Activated CD8-positive, alpha-beta memory T cell treated with anti-CD3 and anti-CD28 coated beads for 48 hours (primary cell): ENCODE measurements around the gene PTPRE.

ENCODE experiments used
- DNase-seq, 3 experiments: peaks; one replicate each; pipeline ENCODE4 v3.0.0-alpha.2; 2020; ENCODE audit warnings: low read depth in 2 of 3, low spot score in 2 of 3

Gene PTPRE

GRCh38 chr10:127923646-127924045, 16.7 kb downstream of the PTPRE start:
- DNase-seq = no peak

GRCh38 chr10:127925471-127926207, 18.7 kb downstream of the PTPRE start:
- no peak for DNase-seq

- no peak for DNase-seq
Measured at GRCh38 chr10:127926455-127926854, 19.6 kb downstream of the PTPRE start.

GRCh38 chr10:127928021-127928806, 21.3 kb downstream of the PTPRE start:
- no peak for DNase-seq

GRCh38 chr10:127932521-127933270, 25.8 kb downstream of the PTPRE start:
- DNase-seq = no peak

GRCh38 chr10:127933271-127933670, 26.4 kb downstream of the PTPRE start:
- DNase-seq = no peak

- no peak for DNase-seq
Measured at GRCh38 chr10:127934383-127934782, 27.5 kb downstream of the PTPRE start.

GRCh38 chr10:127935071-127935561, 28.2 kb downstream of the PTPRE start:
- DNase-seq = no peak

- DNase-seq = no peak
Measured at GRCh38 chr10:127937069-127937468, 30.2 kb downstream of the PTPRE start.

GRCh38 chr10:127937915-127938463, 31.1 kb downstream of the PTPRE start:
- DNase-seq = no peak

GRCh38 chr10:127939786-127940330, 33.0 kb downstream of the PTPRE start:
- no peak for DNase-seq

- DNase-seq = no peak
Measured at GRCh38 chr10:127940866-127941640, 34.1 kb downstream of the PTPRE start.

GRCh38 chr10:127942811-127943210, 35.9 kb downstream of the PTPRE start:
- no peak for DNase-seq

GRCh38 chr10:127943336-127943910, 36.5 kb downstream of the PTPRE start:
- DNase-seq = no peak

GRCh38 chr10:127944256-127944655, 37.4 kb downstream of the PTPRE start:
- no peak for DNase-seq

- DNase-seq = no peak
Measured at GRCh38 chr10:127945341-127945758, 38.4 kb downstream of the PTPRE start.

- DNase-seq = no peak
Measured at GRCh38 chr10:127945948-127946711, 39.2 kb downstream of the PTPRE start.

GRCh38 chr10:127947211-127947610, 40.3 kb downstream of the PTPRE start:
- DNase-seq = no peak

GRCh38 chr10:127948791-127949190, 41.9 kb downstream of the PTPRE start:
- no peak for DNase-seq
